HEK293 (cell line): ENCODE results near the gene CLTCL1.

ENCODE experiments used
- FEZF1 ChIP-seq: fragments of 450-650 bp; formaldehyde crosslinking; IDR thresholded peaks from 2 replicates; pipeline ENCODE4 v1.5.1; 2016; ENCODE audit warnings: missing biosample characterization, missing genetic modification characterization
- ZNF121 ChIP-seq: fragments of 450-650 bp; formaldehyde crosslinking; IDR thresholded peaks from 2 replicates; pipeline ENCODE4 v1.5.1; 2016; ENCODE audit warnings: missing biosample characterization, missing genetic modification characterization
- ZNF266 ChIP-seq: fragments of 450-650 bp; formaldehyde crosslinking; IDR thresholded peaks from 2 replicates; pipeline ENCODE4 v1.5.1; 2016; ENCODE audit warnings: missing biosample characterization, missing genetic modification characterization, low read depth
- ZNF391 ChIP-seq: fragments of 450-650 bp; formaldehyde crosslinking; IDR thresholded peaks from 2 replicates; pipeline ENCODE4 v1.5.1; 2016; ENCODE audit warnings: low read depth, missing biosample characterization, missing genetic modification characterization, borderline replicate concordance
- ZNF629 ChIP-seq: fragments of 450-650 bp; formaldehyde crosslinking; IDR thresholded peaks from 2 replicates; pipeline ENCODE4 v1.5.1; 2017; ENCODE audit warnings: missing biosample characterization, missing genetic modification characterization
- TF ChIP-seq, protein P1 (sequence below): fragments of 450-650 bp; formaldehyde crosslinking; IDR thresholded peaks from 2 replicates; pipeline ENCODE4 v1.5.1; 2016; ENCODE audit warnings: missing biosample characterization, missing genetic modification characterization
- TF ChIP-seq, protein P2 (sequence below): fragments of 450-650 bp; formaldehyde crosslinking; IDR thresholded peaks from 2 replicates; pipeline ENCODE4 v1.5.1; 2016; ENCODE audit warnings: missing biosample characterization, missing genetic modification characterization

DNA sequence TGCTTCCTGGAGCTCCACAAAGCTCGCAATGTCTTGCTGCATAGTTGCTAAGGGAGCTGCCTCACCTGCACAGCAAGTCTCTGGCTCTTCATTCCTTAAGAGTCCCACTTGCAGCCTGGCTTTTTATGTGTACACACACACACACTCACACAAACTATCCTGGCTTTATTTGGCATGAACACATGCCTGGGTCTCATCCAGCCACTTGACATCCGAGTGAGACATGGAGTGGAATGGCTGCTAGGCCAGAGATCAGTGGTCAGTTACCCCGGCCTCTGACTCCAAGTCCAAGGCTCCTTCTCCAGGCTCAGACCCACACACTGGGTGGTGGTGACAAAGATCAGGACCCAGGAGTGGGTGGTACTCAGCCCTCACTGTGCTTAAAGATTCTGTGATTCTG, 37.9 kb upstream of the CLTCL1 start:
- no peak for TF ChIP-seq ZNF629 (tag by site-specific recombination)
- no peak for TF ChIP-seq ZNF391
- no peak for TF ChIP-seq FEZF1 (tag by site-specific recombination)
- no peak for TF ChIP-seq ZNF266 (tag by site-specific recombination)
- TF ChIP-seq, protein P1, sequence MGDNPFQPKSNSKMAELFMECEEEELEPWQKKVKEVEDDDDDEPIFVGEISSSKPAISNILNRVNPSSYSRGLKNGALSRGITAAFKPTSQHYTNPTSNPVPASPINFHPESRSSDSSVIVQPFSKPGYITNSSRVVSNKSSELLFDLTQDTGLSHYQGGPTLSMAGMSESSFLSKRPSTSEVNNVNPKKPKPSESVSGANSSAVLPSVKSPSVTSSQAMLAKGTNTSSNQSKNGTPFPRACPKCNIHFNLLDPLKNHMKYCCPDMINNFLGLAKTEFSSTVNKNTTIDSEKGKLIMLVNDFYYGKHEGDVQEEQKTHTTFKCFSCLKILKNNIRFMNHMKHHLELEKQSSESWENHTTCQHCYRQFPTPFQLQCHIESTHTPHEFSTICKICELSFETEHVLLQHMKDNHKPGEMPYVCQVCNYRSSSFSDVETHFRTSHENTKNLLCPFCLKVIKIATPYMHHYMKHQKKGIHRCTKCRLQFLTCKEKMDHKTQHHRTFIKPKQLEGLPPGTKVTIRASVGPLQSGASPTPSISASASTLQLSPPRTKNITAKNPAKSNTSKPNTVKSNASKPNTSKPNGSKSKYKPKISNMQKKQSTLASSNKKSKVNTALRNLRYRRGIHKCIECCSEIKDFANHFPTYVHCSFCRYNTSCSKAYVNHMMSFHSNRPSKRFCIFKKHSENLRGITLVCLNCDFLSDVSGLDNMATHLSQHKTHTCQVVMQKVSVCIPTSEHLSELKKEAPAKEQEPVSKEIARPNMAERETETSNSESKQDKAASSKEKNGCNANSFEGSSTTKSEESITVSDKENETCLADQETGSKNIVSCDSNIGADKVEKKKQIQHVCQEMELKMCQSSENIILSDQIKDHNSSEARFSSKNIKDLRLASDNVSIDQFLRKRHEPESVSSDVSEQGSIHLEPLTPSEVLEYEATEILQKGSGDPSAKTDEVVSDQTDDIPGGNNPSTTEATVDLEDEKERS (tag by site-specific recombination): no peak
- no peak for TF ChIP-seq ZNF121 (tag by site-specific recombination)
- TF ChIP-seq, protein P2, sequence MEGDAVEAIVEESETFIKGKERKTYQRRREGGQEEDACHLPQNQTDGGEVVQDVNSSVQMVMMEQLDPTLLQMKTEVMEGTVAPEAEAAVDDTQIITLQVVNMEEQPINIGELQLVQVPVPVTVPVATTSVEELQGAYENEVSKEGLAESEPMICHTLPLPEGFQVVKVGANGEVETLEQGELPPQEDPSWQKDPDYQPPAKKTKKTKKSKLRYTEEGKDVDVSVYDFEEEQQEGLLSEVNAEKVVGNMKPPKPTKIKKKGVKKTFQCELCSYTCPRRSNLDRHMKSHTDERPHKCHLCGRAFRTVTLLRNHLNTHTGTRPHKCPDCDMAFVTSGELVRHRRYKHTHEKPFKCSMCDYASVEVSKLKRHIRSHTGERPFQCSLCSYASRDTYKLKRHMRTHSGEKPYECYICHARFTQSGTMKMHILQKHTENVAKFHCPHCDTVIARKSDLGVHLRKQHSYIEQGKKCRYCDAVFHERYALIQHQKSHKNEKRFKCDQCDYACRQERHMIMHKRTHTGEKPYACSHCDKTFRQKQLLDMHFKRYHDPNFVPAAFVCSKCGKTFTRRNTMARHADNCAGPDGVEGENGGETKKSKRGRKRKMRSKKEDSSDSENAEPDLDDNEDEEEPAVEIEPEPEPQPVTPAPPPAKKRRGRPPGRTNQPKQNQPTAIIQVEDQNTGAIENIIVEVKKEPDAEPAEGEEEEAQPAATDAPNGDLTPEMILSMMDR: no peak
